GM18526 (cell line): Measurements from ENCODE around the gene HOXB7.

Experiments used
- POLR2A ChIP-seq: IDR thresholded peaks from 3 replicates; pipeline ENCODE4 v1.6.1; 2011; ENCODE audit not compliant: insufficient read length; ENCODE audit errors: extremely low read depth

Gene HOXB7

GRCh38 chr17:48577946-48578615 is 32.7 kb downstream of the HOXB7 start, which contains the start of gene HOXB4:
TSS of gene HOXB4 (minus strand) at chr17:48578350. CDS start at chr17:48578319, 31 bp downstream.
- TF ChIP-seq POLR2A: no peak

GRCh38 chr17:48577330-48577945 is 33.4 kb downstream of the HOXB7 start:
- TF ChIP-seq POLR2A: peak; percentile 24

- TF ChIP-seq POLR2A: no peak
These were observed 34.1 kb downstream of the HOXB7 start for GRCh38 chr17:48576479-48577309.

- no peak for TF ChIP-seq POLR2A
These were observed 34.9 kb downstream of the HOXB7 start for GRCh38 chr17:48575673-48576478.

GRCh38 chr17:48575066-48575582 is 35.7 kb downstream of the HOXB7 start:
- no peak for TF ChIP-seq POLR2A

- TF ChIP-seq POLR2A: no peak
These were observed 36.2 kb downstream of the HOXB7 start for GRCh38 chr17:48574505-48575065.

GRCh38 chr17:48571826-48572417 is 38.9 kb downstream of the HOXB7 start:
- TF ChIP-seq POLR2A: no peak

- no peak for TF ChIP-seq POLR2A
These were observed 39.6 kb downstream of the HOXB7 start for GRCh38 chr17:48571024-48571818.

GRCh38 chr17:48570325-48571023 is 40.3 kb downstream of the HOXB7 start:
- no peak for TF ChIP-seq POLR2A

- no peak for TF ChIP-seq POLR2A
These were observed 41.0 kb downstream of the HOXB7 start for GRCh38 chr17:48569674-48570324.

GRCh38 chr17:48569240-48569582 is 41.6 kb downstream of the HOXB7 start:
- no peak for TF ChIP-seq POLR2A

GRCh38 chr17:48568499-48569239 is 42.1 kb downstream of the HOXB7 start:
- no peak for TF ChIP-seq POLR2A
